ENCODE results near the gene ANKMY1.

ANKMY1 gene

DNA sequence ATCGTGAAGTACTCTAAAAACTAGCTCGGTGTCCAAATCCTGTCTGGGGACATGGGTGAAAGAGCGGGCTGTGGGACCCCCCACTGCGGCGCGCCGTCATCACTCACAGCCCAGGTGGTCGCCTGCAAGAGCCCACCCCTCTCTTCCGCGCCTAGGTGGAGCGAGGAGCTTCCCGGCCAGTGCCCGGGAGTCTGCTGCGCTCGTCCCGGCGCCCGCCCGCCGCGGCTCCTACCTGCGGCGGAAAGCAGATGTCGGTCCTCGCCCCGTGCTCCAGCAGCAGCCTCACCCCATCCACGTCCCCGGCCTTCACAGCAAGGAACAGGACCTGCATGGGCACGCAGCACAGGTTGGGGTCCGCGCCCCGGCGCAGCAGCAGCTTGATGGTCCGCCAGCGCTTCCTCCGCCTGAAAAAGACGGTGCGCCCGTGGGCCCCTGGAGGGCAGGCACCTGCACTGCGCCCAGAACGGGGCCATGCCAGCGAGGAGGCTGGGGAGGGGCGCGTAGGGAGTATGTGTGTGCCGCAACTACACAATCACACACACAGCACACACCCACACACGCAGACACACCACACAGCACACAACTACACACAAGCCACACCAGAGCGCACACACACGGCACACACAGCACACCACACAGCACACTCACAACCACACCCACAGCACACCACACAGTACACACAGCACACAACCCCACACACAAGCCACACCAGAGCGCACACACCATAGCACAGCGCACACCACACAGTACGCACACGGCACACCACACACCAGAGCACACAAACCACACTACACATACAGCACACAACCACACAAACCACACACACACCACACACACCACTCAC is 37.4 kb downstream of the ANKMY1 start:
- no peak for DNase-seq

DNA sequence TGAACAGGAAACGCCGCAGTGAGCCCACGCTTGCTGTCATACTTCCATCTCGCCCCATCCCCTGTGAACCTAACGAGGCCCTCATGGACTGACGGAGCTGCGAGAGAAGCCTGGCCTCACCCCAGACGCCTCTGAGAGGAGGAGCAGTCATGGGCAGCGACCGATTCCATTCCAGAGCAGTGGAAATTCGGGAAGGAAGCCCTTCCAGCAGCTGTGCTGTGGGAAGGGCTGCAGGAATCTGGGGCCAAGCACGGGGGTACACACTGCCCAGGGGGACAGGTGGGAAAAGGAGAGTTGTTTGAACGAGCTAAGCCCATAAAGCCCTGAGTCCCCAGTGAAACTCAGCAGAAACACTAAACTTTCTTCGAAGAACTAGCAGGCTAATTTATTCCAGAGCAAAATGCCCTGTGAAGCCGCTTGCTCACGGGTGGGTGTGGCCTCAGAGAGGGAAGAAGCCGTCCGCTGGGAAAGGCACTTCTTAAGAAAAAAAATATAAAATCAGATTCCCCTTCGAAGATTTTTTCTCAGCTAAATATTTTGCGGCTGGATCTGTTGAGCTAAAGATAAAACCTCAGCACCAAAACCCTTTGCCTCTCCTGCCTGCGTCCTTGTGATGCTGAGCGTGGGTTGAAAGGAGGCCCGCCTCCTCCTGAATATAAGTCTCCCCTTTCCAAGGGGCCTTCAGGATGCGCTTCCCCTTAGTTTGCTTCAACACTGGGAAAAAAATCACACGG is 38.2 kb downstream of the ANKMY1 start:
- DNase-seq, result peak; percentile 42

DNA sequence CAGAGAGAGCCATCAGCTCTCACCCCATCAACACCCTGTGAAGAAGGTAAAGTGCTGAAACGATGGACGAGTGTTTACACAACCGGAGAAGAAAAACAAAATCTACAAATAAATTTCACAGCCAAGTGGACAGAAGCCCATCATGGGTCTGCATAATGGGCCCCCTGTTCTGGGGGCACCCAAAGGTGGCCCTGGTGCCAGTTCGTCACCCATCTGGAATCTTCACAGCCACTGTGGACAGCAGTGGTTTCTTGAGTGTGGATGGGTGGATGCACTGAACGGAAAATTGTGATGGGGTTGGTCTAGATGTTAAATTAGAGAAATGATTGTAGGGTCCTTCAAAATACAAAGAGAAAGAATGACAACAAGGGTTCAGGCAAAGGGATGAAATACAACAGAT is 38.8 kb downstream of the ANKMY1 start:
- DNase-seq, result no peak

DNA sequence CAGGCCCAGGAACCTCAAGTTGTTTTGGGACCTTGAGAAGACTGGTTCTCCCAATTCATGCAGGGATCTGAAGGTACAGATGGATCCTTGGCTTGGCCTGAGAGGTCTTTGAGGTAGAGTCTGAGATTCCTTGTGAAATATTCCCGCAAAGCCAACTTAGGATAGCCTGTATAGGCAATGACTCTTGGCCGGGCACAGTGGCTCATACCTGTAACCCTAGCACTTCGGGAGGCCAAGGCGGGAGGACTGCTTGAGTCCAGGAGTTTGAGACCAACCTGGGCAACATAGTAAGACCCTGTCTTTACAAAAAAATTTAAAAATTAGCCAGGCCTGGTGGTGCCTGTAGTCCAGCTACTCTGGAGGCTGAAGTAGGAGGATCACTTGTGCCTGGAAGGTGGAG is 40.4 kb downstream of the ANKMY1 start:
- DNase-seq, result no peak

DNA sequence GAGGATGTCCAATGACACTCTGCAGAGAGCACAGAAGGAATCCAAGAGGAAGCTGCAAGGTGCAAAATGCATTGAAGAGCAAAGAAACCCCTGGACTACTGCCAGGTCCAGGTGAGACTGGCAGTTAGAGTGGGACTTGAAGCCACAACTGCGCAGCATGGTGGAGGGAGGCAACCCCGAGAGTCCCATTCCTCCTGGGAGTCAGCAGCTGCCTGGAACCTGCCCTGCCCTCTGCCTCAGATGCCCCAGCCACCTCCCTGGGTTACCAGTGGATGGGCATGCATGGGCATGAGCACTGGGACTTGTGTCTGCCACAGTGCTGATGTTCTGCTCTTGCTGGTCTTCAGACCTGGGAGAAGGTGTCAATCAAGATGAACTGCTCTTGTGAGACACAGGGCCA is 43.2 kb downstream of the ANKMY1 start:
- no peak for DNase-seq

DNA sequence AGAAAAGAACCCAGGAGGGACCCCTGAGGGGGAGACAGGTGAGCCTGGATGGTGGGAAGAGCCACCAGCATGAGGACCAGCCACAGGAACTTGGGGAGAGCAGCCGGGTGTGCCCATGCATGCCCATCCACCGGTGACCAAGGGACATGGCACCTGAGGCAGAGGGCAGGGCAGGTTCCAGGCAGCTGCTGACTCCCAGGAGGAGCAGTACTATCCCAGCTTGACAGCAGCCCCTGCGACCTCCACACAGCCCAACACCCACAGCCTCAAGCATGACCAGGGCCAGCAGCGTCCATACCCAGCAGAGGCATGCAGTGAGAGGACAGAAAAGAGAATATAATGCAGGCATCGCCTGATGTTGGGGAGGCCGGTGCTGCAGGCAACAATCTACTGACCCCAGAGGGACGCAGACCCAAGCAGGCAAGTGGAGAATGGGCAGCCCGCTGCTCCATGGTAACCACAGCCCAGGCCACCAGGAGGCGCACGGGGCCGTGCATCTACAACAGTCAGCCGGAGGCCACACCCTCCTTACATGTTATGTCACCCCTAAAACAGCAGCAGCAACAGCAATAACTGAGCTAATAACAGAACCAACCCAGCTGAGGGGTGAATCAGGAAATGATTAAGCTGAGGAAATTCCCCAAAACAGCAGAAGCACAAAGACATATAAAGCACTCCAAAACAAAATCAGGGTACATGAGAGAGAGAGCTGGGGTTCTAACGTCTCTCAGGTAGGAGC is 44.1 kb downstream of the ANKMY1 start:
- DNase-seq, result peak; percentile 71

DNA sequence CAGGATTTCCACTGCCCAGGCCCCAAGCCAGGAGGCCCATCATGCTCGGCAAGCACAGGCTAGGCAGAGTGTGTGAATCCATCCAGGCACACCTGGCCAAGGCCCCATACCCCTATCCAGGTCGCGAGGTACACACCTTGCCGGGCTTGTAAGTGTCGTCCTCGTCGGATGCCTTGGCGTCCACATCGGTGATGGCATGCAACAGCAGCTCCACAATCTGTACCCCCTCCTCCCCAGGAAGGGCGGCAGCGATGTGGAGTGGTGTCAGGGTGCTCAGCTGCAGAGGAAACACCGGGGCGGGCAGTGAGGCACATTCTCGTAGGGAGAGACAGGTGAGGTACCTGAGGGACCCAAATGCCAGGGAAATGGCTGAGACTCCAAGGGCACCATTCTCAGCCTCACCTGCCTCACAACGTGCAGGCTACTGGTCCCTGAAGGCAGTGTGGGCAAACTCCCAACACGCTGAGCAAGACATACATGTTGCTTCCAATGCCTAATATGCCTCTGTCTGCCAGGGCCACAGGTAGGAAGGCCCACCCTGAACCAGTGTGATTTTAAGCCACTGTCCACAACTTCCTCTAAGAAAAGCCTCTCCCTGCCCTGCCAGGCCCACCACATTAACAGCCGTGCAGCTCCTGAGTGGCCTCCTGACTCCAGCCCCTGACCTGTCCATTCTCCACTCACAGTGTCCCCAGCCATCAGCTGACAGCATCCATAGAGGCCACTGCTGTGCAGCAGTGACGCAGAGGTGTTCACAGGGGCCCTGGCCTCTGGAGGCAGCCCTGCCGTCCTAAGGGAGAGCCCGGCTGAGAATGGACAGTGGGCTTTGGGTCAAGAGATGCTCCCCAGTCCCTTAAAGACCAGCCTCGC is 44.9 kb downstream of the ANKMY1 start:
- no peak for DNase-seq

DNA sequence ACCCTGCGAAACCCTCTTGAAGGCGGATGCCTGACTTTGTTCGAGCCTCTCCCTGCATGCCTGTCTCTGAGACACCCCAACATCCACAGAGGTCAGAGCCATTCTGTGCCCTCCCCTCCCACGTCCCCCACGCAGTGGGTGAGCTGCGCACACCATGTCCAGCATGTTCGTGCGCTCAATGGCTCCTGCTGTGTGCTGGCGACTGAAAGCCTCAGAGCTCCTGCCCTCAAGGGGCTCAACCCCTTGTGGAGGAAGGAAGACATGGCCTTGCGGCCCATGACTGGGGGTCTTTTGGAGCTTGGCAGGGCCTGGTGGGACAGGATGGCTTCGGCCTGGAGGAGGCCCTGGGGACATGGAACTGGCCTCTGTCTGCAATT is 45.7 kb downstream of the ANKMY1 start:
- DNase-seq, result no peak

DNA sequence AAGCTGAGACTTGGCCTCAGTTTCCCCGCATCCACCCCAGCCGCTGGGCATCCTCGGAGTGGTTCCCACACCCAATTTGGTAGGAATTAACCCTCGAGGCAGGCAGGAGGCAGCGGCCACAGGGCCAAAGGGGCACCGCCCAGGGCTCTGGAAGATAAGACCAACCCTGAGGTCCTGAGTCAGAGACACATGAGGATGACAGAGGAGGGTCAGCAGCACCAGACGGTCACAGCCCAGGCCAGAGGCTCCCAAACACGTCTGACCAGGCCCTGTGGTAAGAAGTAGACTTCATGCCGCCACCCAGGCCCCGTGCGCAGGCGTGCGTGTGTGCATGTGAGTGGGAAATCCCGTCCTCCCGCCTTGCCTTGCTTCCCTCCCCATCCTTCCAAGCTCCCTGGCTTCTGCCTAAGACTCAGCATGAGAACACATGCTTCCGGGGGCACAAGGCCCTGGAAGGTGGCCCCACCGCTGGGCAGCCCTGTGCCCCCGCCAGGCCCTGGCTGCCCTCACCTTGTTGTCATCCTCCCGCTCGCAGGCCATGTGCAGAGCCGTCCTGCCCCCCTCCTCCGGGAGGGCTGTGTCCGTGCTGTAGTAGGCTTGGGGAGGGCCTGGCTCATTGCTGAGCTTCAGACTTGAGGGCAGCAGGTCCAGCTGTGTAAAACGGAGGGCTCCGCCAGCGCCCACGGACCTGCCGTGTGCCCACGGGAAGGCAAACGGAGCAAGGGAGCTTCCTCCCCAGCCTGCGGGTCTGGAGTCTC is 46.3 kb downstream of the ANKMY1 start:
- DNase-seq, result no peak

DNA sequence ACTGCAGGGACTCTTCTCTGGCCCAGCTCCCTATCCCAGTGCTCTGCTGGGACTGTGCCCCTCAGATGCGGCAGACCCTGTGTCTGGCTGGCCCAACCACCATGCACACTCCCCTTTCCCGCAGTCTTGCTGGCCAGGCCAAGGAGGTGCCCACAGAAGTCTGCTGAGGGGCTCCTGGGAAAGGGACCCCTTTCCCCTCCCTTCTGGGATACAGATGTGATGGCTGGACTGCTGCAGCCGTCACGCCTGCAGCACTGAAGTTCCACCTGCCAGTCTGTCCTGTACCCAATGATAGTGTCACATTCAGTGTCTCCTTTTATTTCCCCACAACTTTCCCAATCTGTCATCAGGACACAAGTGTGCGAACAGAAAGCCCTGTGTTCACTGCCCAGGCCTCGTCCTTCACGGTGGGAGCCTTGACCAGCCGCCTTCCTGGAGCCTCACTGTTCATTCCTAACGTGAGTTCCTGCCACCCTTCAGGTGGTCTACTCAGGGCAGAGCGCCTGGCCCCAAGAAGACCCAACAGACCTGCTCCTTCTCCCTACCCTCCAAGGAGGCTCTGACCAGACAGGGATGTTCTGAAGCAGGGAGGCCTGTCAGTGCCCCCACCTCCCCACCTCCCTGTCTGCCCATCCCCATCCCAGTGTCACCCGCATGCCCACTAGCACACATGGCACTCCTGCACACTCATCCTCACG is 47.1 kb downstream of the ANKMY1 start:
- DNase-seq, result no peak

DNA sequence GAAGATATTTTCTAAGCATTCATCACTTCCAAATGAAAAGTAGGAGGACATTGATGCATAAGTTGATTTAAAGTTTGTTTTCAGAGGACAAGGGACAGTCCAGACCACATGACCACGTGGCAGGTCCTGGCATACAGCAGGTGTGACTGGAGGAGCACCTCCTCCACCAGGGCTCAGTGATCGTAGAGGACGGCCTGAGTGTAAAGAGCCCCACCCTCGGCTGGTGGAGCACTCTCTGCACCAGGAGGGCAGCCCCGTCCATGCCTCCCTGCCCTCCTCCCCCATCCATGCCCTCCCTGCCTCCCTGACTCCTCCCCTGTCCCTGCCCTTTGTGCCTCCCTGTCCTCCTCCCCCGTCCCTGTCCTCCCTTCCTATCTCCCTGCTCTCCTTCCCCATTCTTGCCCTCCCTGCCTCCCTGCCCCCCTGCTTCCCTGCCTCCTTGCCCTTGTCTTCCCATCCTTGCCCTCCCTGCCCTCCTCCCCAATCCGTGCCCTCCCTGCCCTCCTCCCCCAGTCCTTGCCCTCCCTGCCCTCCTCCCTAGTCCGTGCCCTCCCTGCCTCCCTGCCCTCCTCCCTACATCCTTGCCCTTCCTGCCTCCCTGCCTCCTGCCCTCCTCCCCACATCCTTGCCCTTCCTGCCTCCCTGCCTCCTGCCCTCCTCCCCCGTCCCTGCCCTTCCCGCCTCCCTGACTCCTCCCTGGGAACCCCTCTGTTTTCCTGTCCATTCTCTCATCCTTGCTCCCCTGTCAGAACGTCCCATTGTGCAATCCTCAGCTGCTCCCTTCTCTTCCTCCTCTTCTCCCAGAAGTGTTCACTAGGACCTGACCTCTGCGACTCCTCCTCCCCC is 47.9 kb downstream of the ANKMY1 start:
- DNase-seq, result no peak

DNA sequence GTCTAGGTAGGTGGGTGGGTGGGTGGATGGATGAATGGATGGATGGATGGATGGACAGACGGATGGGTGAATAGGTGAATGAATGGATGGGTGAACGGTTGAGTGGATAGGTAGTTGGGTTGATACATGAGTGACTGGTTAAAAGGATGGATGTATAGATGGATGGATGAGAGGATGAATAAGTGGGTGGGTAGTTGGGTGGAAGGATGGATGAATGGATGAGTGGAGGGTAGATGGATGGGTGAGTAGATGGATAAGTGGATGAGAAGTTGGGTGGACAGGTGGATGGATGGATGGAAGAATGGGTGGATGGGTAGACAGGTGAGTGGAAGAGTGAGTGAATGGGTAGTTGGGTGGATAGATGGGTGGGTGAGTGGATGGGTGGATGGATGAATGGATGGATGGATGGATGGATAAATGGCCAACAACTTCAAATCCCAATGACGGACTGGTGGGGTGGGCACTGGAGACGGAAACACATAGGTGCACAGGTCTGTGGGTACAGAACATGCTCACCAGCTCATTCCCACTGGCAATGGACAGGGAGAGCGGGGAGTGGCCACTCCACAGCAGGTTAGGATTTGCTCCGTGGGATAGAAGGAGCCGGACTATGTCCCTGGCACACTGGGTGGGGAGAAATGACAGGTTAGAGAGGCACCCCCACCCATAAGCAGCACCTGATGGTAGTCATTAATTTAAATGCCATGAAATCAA is 48.8 kb downstream of the ANKMY1 start:
- no peak for DNase-seq

DNA sequence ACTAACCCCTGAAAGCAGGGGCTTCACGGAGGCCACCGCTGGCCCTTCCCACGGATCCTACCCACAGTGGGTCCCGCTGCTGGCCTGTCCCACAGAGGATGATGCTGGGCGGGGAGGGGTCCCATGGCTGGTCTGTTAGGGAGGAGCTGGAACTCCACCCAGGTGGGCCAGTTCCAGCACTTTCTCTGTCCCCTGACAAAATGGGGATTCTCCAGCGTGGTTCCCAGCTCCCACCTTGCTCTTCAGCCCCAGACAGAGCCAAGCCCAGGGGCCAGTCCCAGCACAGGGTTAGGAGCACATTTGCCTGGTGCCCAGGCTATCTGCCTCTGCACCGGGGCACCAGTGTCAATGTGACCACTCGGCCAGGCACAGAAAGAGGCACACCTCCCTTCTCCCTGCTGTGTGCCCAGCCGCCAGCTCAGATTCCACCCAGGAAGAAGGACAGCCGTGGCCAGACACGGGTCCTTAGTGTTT is 50.0 kb downstream of the ANKMY1 start:
- no peak for DNase-seq

DNA sequence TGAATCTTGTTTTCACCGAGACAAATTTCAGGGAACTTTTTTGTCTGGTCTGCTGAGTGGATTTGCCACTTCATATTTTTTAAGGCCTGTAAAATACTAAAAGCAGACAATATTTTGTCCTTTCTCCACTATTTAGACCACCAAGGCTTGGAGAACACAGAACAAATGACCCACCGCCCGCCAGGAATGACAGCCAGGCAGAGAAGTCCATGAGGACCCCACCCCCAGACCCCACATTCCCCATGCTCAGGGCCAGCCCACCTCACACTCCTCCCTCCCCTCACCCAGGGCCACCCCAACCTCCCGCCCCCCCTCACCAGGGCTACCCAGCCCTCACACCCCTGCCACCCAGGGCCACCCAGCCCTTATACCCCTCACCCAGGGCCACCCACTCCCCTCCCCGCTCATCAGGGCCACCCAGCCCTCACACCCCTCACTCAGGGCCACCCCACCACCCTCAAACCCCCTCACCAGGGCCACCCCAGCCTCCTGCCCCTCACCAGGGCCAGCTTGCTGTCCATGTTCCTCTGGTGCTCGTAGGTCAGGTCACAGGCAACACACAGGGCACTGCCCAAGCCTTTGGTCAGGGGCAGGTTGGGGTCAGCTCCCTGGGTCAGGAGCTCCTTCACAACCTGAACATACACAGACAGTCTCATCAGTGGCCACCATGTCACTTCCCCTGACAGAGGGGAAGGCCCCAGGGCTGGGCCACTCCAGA is 50.6 kb downstream of the ANKMY1 start:
- DNase-seq, result no peak

DNA sequence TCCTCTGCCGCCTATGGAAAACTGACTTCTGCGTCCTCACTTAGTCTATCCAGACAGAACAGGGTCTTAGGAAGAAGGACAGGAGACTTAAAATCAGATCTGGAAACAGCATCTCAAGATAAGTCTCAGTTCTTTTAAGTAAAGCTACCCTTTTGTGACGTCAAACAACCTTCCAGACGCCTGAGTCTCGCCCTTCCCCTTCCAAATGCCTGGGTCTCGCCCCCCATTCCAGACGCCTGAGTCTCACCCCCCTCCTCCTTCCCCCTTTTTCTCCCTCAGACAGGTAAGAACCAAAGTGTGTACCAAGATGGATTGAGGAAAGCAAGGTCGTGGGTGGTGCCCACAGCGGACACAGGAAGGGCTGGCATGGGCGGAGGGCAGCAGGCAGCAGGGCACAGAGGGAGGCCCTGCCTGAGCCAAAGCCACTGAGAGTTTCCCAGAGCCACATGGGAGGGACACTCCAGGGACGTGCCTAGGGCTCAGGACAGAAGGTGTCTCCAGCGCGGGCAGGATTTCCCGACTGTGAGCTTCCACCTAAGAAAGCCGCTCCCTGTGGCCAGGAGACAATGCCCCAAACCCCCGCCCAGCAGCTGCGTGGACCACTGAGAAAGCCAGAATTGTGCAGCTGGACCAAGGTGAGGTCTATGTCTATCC is 51.3 kb downstream of the ANKMY1 start:
- DNase-seq, result no peak

DNA sequence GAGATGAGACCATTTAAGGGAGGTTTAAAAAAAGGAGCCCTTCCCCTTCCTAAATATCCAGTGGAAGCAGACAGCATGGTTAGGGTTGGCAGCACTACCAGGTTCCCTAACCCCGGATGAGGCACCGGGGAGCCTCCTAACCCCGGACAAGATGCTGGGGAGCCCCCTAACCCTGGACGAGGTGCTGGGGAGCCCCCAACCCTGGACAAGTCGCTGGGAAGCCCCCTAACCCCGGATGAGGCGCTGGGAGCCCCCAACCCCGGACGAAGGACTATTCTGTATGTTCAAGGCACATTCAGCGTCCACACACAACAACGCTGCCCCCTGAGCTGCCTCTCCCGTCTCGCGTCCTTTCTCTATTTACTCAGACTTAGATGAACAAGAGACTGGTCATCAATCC is 51.9 kb downstream of the ANKMY1 start:
- no peak for DNase-seq

DNA sequence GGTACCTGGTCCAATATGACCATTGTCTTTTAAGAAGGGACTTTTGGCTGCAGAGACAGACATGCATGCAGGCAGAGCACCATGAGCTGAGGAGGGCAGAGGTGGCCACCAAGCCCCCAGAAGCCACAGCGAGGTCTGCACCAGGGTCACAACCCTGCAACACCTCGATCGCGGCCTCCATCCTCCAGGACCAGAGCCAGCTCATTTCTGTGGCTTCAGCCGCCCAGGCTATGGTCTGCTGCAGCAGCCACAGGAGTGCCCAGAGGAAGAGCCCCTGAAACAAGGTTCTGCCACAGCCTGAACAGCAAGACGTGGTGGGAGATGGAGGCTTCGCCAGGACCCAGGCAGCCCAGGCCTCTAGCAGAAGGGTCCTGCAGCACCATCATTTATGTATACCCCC is 53.9 kb downstream of the ANKMY1 start:
- DNase-seq, result no peak

DNA sequence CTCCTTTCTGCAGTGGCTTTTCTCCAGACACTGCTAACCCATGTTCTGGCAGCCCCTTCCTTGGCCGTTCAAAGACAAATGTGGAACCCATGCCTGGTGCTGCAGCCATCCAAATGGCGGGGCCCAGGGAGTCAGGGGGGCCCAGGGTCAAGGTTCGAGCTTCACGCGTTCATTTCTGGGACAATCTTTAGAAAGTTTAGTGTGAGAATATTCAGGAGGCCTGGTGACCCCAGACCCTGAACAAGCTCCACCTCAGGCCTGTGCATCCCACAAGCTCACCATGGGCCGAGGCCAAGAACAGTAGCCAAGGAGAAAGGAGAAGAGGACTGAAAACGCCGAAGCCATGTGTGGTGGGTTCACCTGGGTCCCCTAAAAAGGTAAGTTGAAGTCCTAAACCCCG is 54.4 kb downstream of the ANKMY1 start:
- no peak for DNase-seq
